Prostate gland (tissue), 2 donors: ENCODE data around the gene EPHB2.

ENCODE experiments used
- CTCF ChIP-seq, 4 experiments: fragments of 200-600 bp in 2 of 4; fragments of 450-650 bp in 2 of 4; sonication (generic) in 2 of 4; IDR thresholded peaks; 1 replicate in 3 of 4; 2 replicates in 1 of 4; pipeline ENCODE4 v1.5.1; 2016 to 2019; ENCODE audit warnings: antibody characterized with exemption in 4 of 4, mild to moderate bottlenecking in 2 of 4, moderate library complexity in 2 of 4
- POLR2A ChIP-seq: fragments of 450-650 bp; IDR thresholded peaks from one replicate; pipeline ENCODE4 v1.6.1; 2016; ENCODE audit warnings: antibody characterized with exemption, mild to moderate bottlenecking
- POLR2AphosphoS5 ChIP-seq: sonication (generic); formaldehyde crosslinking; IDR thresholded peaks from one replicate; pipeline ENCODE4 v1.6.1; 2017; ENCODE audit warnings: antibody characterized with exemption

GRCh38 chr1:22850681-22851080, 140.0 kb downstream of the EPHB2 start:
- no peak for TF ChIP-seq POLR2A
- no peak for TF ChIP-seq CTCF (IDR thresholded peaks at IDR 0.05)
- no peak for TF ChIP-seq POLR2AphosphoS5
